GM12878 (cell line): ENCODE results near the gene PDE11A.

ENCODE experiments used
- BRCA1 ChIP-seq: IDR thresholded peaks from 2 replicates; pipeline ENCODE4 v1.6.1; 2011; ENCODE audit warnings: low read depth, low read length, improper control_type of control experiment
- EP300 ChIP-seq, 2 experiments: fragments of 150-350 bp in 1 of 2; IDR thresholded peaks; 2 replicates each; pipeline ENCODE4 v1.6.1; 2011 to 2012; ENCODE audit warnings: low read depth in 2 of 2, low read length in 2 of 2, borderline replicate concordance in 1 of 2, improper control_type of control experiment in 1 of 2, inconsistent platforms in 1 of 2; ENCODE audit not compliant: control insufficient read depth in 1 of 2
- HDAC6 ChIP-seq: fragments of 200-600 bp; sonication (generic); IDR thresholded peaks from one replicate; pipeline ENCODE4 v1.8.0; 2017; ENCODE audit warnings: antibody characterized with exemption; ENCODE audit not compliant: unreplicated experiment
- NFIC ChIP-seq: IDR thresholded peaks from 2 replicates; pipeline ENCODE4 v1.6.1; 2012; ENCODE audit warnings: low read depth, mild to moderate bottlenecking, inconsistent platforms, low read length, moderate library complexity
- RAD21 ChIP-seq: IDR thresholded peaks from 2 replicates; pipeline ENCODE4 v1.6.1; 2011; ENCODE audit warnings: mild to moderate bottlenecking, low read depth, low read length, moderate library complexity; ENCODE audit not compliant: insufficient read depth
- REST ChIP-seq: IDR thresholded peaks from 2 replicates; pipeline ENCODE4 v1.6.1; 2012; ENCODE audit warnings: mild to moderate bottlenecking, low read depth, low read length
- TAF1 ChIP-seq: IDR thresholded peaks from 2 replicates; pipeline ENCODE4 v1.6.1; 2011; ENCODE audit warnings: mild to moderate bottlenecking, low read depth, low read length, borderline replicate concordance
- TF ChIP-seq, protein P1 (sequence below), 3 experiments: IDR thresholded peaks in 2 of 3; conservative IDR thresholded peaks in 1 of 3; 2 replicates each; pipeline ENCODE4 v1.5.1; 2011; ENCODE audit warnings: low read depth in 3 of 3, low read length in 3 of 3, mild to moderate bottlenecking in 3 of 3, control low read depth in 2 of 3, moderate library complexity in 2 of 3, inconsistent platforms in 1 of 3, mixed read lengths in 1 of 3; ENCODE audit not compliant: control insufficient read depth in 2 of 3, insufficient read depth in 1 of 3; ENCODE audit errors: extremely low read depth in 1 of 3

DNA sequence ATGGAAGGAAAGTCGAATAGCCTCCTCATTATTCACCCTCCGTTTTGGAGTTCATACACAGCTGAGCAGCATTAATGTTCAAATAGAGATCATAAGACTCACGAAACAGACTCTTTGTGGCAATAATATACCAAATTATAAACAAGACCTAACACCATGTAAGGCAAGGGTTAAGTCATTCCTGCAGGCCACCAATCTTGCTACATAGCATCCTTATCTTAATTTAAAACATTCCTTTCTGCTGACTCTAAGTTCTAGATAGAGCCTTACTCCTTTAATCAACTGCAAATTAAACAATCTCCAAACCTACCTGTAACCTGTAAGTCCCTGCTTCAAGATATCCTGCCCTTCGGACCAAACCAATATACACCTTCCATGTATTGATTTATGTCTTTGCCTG is 178.0 kb downstream of the PDE11A start:
- TF ChIP-seq, protein P1, sequence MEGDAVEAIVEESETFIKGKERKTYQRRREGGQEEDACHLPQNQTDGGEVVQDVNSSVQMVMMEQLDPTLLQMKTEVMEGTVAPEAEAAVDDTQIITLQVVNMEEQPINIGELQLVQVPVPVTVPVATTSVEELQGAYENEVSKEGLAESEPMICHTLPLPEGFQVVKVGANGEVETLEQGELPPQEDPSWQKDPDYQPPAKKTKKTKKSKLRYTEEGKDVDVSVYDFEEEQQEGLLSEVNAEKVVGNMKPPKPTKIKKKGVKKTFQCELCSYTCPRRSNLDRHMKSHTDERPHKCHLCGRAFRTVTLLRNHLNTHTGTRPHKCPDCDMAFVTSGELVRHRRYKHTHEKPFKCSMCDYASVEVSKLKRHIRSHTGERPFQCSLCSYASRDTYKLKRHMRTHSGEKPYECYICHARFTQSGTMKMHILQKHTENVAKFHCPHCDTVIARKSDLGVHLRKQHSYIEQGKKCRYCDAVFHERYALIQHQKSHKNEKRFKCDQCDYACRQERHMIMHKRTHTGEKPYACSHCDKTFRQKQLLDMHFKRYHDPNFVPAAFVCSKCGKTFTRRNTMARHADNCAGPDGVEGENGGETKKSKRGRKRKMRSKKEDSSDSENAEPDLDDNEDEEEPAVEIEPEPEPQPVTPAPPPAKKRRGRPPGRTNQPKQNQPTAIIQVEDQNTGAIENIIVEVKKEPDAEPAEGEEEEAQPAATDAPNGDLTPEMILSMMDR (IDR thresholded peaks at IDR 0.05 in 2 of 3, conservative IDR thresholded peaks at IDR 0.05 in 1 of 3; ENCODE audit: control insufficient read depth in 2 of 3, extremely low read depth in 1 of 3, insufficient read depth in 1 of 3, low read depth in 3 of 3, low read length in 3 of 3): no peak
- no peak for TF ChIP-seq HDAC6
- TF ChIP-seq REST: no peak
- TF ChIP-seq TAF1: no peak
- no peak for TF ChIP-seq EP300 (IDR thresholded peaks at IDR 0.05; ENCODE audit: borderline replicate concordance in 1 of 2, control insufficient read depth in 1 of 2, low read depth in 2 of 2, low read length in 2 of 2)
- TF ChIP-seq NFIC: no peak
- no peak for TF ChIP-seq RAD21
- no peak for TF ChIP-seq BRCA1
